K562 (cell line): ENCODE measurements around the gene DNAJC1.

Experiments used
- ARNT ChIP-seq, 2 experiments: fragments of 450-650 bp; IDR thresholded peaks; 2 replicates each; pipeline ENCODE4 v1.6.1; 2016; ENCODE audit warnings: mild to moderate bottlenecking in 1 of 2
- CEBPZ ChIP-seq: fragments of 150-350 bp; IDR thresholded peaks from 2 replicates; pipeline ENCODE4 v1.6.1; 2014; ENCODE audit warnings: low read depth, mild to moderate bottlenecking, low read length, borderline replicate concordance
- CREB1 ChIP-seq, 2 experiments: sonication (generic) in 1 of 2; formaldehyde crosslinking in 1 of 2; IDR thresholded peaks; 2 replicates each; pipeline versions ENCODE4 v1.6.1 to v1.8.0; 2012 to 2022; ENCODE audit warnings: inconsistent platforms in 1 of 2, mild to moderate bottlenecking in 1 of 2, missing genetic modification reagents in 1 of 2, moderate library complexity in 1 of 2
- ELK1 ChIP-seq: sonication (generic); formaldehyde crosslinking; IDR thresholded peaks from 2 replicates; pipeline ENCODE4 v1.8.1; 2022; ENCODE audit warnings: missing genetic modification reagents
- MAX ChIP-seq: sonication (generic); formaldehyde crosslinking; IDR thresholded peaks from 2 replicates; pipeline ENCODE4 v1.9.0; 2022; ENCODE audit warnings: mild to moderate bottlenecking, missing genetic modification reagents
- POLR2A ChIP-seq: fragments of 450-650 bp; conservative IDR thresholded peaks from 2 replicates; pipeline ENCODE4 v1.6.1; 2016
- POLR3A ChIP-seq: IDR thresholded peaks from 2 replicates; pipeline ENCODE4 v1.6.1; 2011; ENCODE audit warnings: borderline replicate concordance, mild to moderate bottlenecking, moderate library complexity; ENCODE audit not compliant: insufficient read length, insufficient read depth; ENCODE audit errors: extremely low read depth
- ZNF253 ChIP-seq: fragments of 250-450 bp; sonication (Bioruptor Pico); conservative IDR thresholded peaks from 2 replicates; pipeline ENCODE4 v1.6.1; 2021; ENCODE audit warnings: mild to moderate bottlenecking

- no peak for TF ChIP-seq POLR3A
- TF ChIP-seq POLR2A = no peak
- TF ChIP-seq CREB1 (IDR thresholded peaks at IDR 0.05) = no peak
- no peak for TF ChIP-seq CREB1 (CRISPR knock-in tag; IDR thresholded peaks at IDR 0.05)
- no peak for TF ChIP-seq MAX (CRISPR knock-in tag)
- TF ChIP-seq ZNF253 = no peak
- no peak for TF ChIP-seq CEBPZ
- no peak for TF ChIP-seq ARNT (IDR thresholded peaks at IDR 0.05)
- TF ChIP-seq ELK1 = no peak
These were observed 43.5 kb downstream of the DNAJC1 start for GRCh38 chr10:21959998-21960397.
